Measurements from ENCODE around the gene MLLT6. TPM values are rescaled to one million over a fixed set of nuclear protein-coding genes. Genes with fewer than 3 reads are reported as not detected.

Gene MLLT6
- total RNA-seq, 1 experiment from 2014 or later = 127 TPM

GRCh38 chr17:38698760-38699159 lies 6.3 kb upstream of the MLLT6 start:
- CTCF ChIA-PET = no interaction called here
- Histone ChIP-seq H3K27ac (no peak overlapping the region), H3K79me2 (ENCODE audit: low read depth) (peaks cover 14% of the 10 kb centered on the region; the same call in 1 of the 2 replicates), H4K20me1 (ENCODE audit: insufficient read depth) (no peaks in the 10 kb centered on the region), H3K4me3 (no peak overlapping the region), H3F3A (ENCODE audit: insufficient read depth, low read depth) (peaks cover 33% of the 10 kb centered on the region), H3K9me2 (ENCODE audit: insufficient read depth) (no peaks in the 10 kb centered on the region), H3K4me1 (replicated peaks; ENCODE audit: insufficient read depth) (peaks cover 17% of the 10 kb centered on the region), H3K9me3 (ENCODE audit: insufficient read depth, low read depth) (no peaks in the 10 kb centered on the region), H3K36me3 (ENCODE audit: low read depth) (no peaks in the 10 kb centered on the region), H3K27me3 (ENCODE audit: insufficient read depth, low read depth) (no peaks in the 10 kb centered on the region), H2AFZ (no peak overlapping the region), H3K4me2 (no peak overlapping the region)
- POLR2A ChIA-PET (ENCODE audit: unreplicated experiment) = no interaction called here
- no peak for TF ChIP-seq EZH2 (IDR thresholded peaks at IDR 0.05; ENCODE audit: low read depth)
- no peak for TF ChIP-seq CTCF (conservative IDR thresholded peaks at IDR 0.05)
- BruUV-seq (replicated peaks) = no TSS peak
- no peak for DNase-seq
- intact Hi-C loops (cut with micrococcal nuclease; ENCODE audit: unreplicated experiment) = no loop called here

- ChIA-PET POLR2A (ENCODE audit: unreplicated experiment) (interaction anchor here (0.5 to 0.7 kb wide), 3 partner anchors 23 to 436 kb away, joined by 3 to 8 read pairs (median 4); no protein-coding TSS in a partner anchor), CTCF (no interaction called here)
- H3K27ac ChIP-seq = peak overlapping the region; percentile 82
- no peaks in the 10 kb centered on the region for H3K36me3 ChIP-seq (ENCODE audit: low read depth)
- peaks cover 17% of the 10 kb centered on the region for H3K4me1 ChIP-seq (replicated peaks; ENCODE audit: insufficient read depth)
- H4K20me1 ChIP-seq (ENCODE audit: insufficient read depth) = peaks cover 5% of the 10 kb centered on the region
- peak overlapping the region; percentile 94 for H3K4me2 ChIP-seq
- H3K79me2 ChIP-seq (ENCODE audit: low read depth) = peaks cover 34% of the 10 kb centered on the region
- peaks cover 46% of the 10 kb centered on the region for H3F3A ChIP-seq (ENCODE audit: insufficient read depth, low read depth)
- no peaks in the 10 kb centered on the region for H3K9me3 ChIP-seq (ENCODE audit: insufficient read depth, low read depth)
- peak overlapping the region; percentile 85 for H2AFZ ChIP-seq
- BruUV-seq (replicated peaks) = TSS peak; percentile 37
- TF ChIP-seq EZH2 (IDR thresholded peaks at IDR 0.05; ENCODE audit: low read depth) (no peak), CTCF (conservative IDR thresholded peaks at IDR 0.05) (no peak)
- intact Hi-C loops (cut with micrococcal nuclease; ENCODE audit: unreplicated experiment) = loop anchor here (2.0 kb wide), 1 partner anchor 27 kb away; the partner anchor contains the start of gene EPOP
- no peaks in the 10 kb centered on the region for H3K27me3 ChIP-seq (ENCODE audit: insufficient read depth, low read depth)
- DNase-seq = no peak
- no peaks in the 10 kb centered on the region for H3K9me2 ChIP-seq (ENCODE audit: insufficient read depth)
- peak overlapping the region; percentile 99 for H3K4me3 ChIP-seq
Observed at GRCh38 chr17:38701504-38702165, 3.4 kb upstream of the MLLT6 start.

GRCh38 chr17:38702166-38702915 lies 2.7 kb upstream of the MLLT6 start:
- peak overlapping the region; percentile 99 for H3K4me2 ChIP-seq
- peaks cover 23% of the 10 kb centered on the region for H3K4me1 ChIP-seq (replicated peaks; ENCODE audit: insufficient read depth)
- DNase-seq = peak; percentile 78 to 82
- POLR2A ChIA-PET (ENCODE audit: unreplicated experiment) = interaction anchor here (0.5 to 0.7 kb wide), 2 partner anchors 29 to 435 kb away, joined by 3 to 8 read pairs; no protein-coding TSS in a partner anchor
- intact Hi-C loops (cut with micrococcal nuclease; ENCODE audit: unreplicated experiment) = loop anchor here (2.0 kb wide), 1 partner anchor 28 kb away; the partner anchor contains the start of gene EPOP
- peak overlapping the region; percentile 99 for H3K4me3 ChIP-seq
- peaks cover 41% of the 10 kb centered on the region for H3K79me2 ChIP-seq (ENCODE audit: low read depth)
- H3K9me3 ChIP-seq (ENCODE audit: insufficient read depth, low read depth) = no peaks in the 10 kb centered on the region
- peaks cover 49% of the 10 kb centered on the region for H3F3A ChIP-seq (ENCODE audit: insufficient read depth, low read depth)
- H3K27me3 ChIP-seq (ENCODE audit: insufficient read depth, low read depth) = no peaks in the 10 kb centered on the region
- H3K36me3 ChIP-seq (ENCODE audit: low read depth) = no peaks in the 10 kb centered on the region
- TSS peak; percentile 77 for BruUV-seq (replicated peaks)
- peak overlapping the region; percentile 82 for H3K27ac ChIP-seq
- TF ChIP-seq EZH2 (IDR thresholded peaks at IDR 0.05; ENCODE audit: low read depth) = no peak
- no peak for TF ChIP-seq CTCF (conservative IDR thresholded peaks at IDR 0.05)
- CTCF ChIA-PET = interaction anchor here (0.7 kb wide), 1 partner anchor 99 kb away, joined by 3 read pairs; no protein-coding TSS in a partner anchor
- no peaks in the 10 kb centered on the region for H3K9me2 ChIP-seq (ENCODE audit: insufficient read depth)
- H4K20me1 ChIP-seq (ENCODE audit: insufficient read depth) = peaks cover 12% of the 10 kb centered on the region
- H2AFZ ChIP-seq = peak overlapping the region; percentile 85

All from PC-9 (cell line).